Thyroid gland (tissue), 4 donors: ENCODE measurements around the gene HDGFL2.

Experiments
- POLR2A ChIP-seq, 2 donors: fragments of 450-650 bp; IDR thresholded peaks; one replicate each; pipeline ENCODE4 v1.6.1; 2017; ENCODE audit warnings: antibody characterized with exemption in 2 of 2, mild to moderate bottlenecking in 2 of 2, moderate library complexity in 1 of 2
- TF ChIP-seq, protein P1 (sequence below), 6 experiments: fragments of 200-600 bp in 3 of 6; fragments of 450-650 bp in 3 of 6; sonication (generic) in 3 of 6; IDR thresholded peaks; one replicate each; pipeline ENCODE4 v1.5.1; 2016 to 2019; ENCODE audit warnings: antibody characterized with exemption in 6 of 6, mild to moderate bottlenecking in 2 of 6, inconsistent platforms in 1 of 6, moderate library complexity in 1 of 6

DNA sequence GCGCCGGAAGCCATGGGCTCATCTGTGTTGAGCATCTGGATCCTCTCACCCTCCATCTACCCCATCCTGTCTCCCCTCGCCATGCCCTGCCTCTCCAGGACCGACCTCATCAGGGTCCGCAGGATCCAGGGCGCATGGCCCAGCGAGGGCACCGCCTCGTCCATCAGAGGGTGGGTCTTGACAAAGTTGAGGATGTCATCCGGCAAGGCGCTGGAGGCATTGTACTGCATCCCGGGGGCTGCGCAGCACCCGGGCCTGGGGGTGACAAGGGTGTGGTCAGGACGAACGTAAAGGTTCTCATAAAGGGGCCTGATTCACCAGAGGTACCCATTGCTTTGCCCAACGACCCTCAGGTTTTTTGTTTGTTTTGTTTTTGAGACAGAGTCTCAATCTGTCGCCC lies 77.9 kb downstream of the HDGFL2 start:
- TF ChIP-seq, protein P1, sequence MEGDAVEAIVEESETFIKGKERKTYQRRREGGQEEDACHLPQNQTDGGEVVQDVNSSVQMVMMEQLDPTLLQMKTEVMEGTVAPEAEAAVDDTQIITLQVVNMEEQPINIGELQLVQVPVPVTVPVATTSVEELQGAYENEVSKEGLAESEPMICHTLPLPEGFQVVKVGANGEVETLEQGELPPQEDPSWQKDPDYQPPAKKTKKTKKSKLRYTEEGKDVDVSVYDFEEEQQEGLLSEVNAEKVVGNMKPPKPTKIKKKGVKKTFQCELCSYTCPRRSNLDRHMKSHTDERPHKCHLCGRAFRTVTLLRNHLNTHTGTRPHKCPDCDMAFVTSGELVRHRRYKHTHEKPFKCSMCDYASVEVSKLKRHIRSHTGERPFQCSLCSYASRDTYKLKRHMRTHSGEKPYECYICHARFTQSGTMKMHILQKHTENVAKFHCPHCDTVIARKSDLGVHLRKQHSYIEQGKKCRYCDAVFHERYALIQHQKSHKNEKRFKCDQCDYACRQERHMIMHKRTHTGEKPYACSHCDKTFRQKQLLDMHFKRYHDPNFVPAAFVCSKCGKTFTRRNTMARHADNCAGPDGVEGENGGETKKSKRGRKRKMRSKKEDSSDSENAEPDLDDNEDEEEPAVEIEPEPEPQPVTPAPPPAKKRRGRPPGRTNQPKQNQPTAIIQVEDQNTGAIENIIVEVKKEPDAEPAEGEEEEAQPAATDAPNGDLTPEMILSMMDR (IDR thresholded peaks at IDR 0.05), result no peak
- TF ChIP-seq POLR2A (IDR thresholded peaks at IDR 0.05), result no peak
